Stomach (tissue), 9 donors: ENCODE results near the gene TCP10L. TPM values are rescaled to one million over a fixed set of nuclear protein-coding genes. Genes with fewer than 3 reads are reported as not detected.

Experiments used
- DNase-seq, 2 donors: peaks; one replicate each; pipeline versions ENCODE4 v3.0.0 to v3.0.0-alpha.2; 2013 to 2019
- H3K27ac ChIP-seq, 5 donors: fragments of 200-600 bp in 4 of 5; sonication (generic) in 4 of 5; one replicate each; pipeline ENCODE4 v1.5.1; 2013 to 2019; ENCODE audit warnings: mild to moderate bottlenecking in 1 of 5, moderate library complexity in 1 of 5
- H3K27me3 ChIP-seq, 3 donors: fragments of 200-600 bp; sonication (generic); one replicate each; pipeline ENCODE4 v1.5.1; 2017 to 2019; ENCODE audit warnings: mixed run types in 1 of 3
- H3K36me3 ChIP-seq, 4 donors: fragments of 200-600 bp; sonication (generic); 1 replicate in 3 of 4; 2 replicates in 1 of 4; pipeline ENCODE4 v1.5.1; 2016 to 2019
- H3K4me1 ChIP-seq, 4 donors: fragments of 200-600 bp; sonication (generic); one replicate each; pipeline ENCODE4 v1.5.1; 2016 to 2019
- H3K4me3 ChIP-seq, 4 donors: fragments of 200-600 bp; sonication (generic) in 3 of 4; one replicate each; pipeline ENCODE4 v1.5.1; 2016 to 2019; ENCODE audit warnings: mild to moderate bottlenecking in 1 of 4
- H3K9me3 ChIP-seq, 4 donors: fragments of 200-600 bp; sonication (generic); one replicate each; pipeline ENCODE4 v1.5.1; 2016 to 2019
- EP300 ChIP-seq: sonication (generic); formaldehyde crosslinking; IDR thresholded peaks from one replicate; pipeline ENCODE4 v1.6.1; 2017; ENCODE audit warnings: antibody characterized with exemption
- POLR2A ChIP-seq, 4 donors: fragments of 450-650 bp; IDR thresholded peaks; one replicate each; pipeline ENCODE4 v1.6.1; 2016; ENCODE audit warnings: antibody characterized with exemption in 4 of 4, control low read depth in 2 of 4, mild to moderate bottlenecking in 1 of 4, moderate library complexity in 1 of 4
- POLR2AphosphoS5 ChIP-seq, 3 donors: sonication (generic); formaldehyde crosslinking; IDR thresholded peaks; one replicate each; pipeline ENCODE4 v1.6.1; 2016; ENCODE audit warnings: antibody characterized with exemption in 3 of 3
- WGBS, 5 donors: extraction: QIAGEN DNeasy Blood & Tissue Kit in 3 of 5; methylation state at CpG; one replicate each; pipeline versions ENCODE4 v1.1.5 to v1.1.7; 2013 to 2018; 5-methylcytosine and 5-hydroxymethylcytosine counted together
- intact Hi-C: fragments of 100-400 bp; cut with DNase I; formaldehyde crosslinking; loops from one replicate; pipeline ENCODE4 v1.15.1; 2023; ENCODE audit warnings: low total_unique reads
- polyA plus RNA-seq, 3 donors: library from polyadenylated mRNA; stranded (reverse); fragments of 200-250 nt; gene quantifications; one replicate each; pipeline ENCODE4 v1.2.3, GENCODE V29; 2013
- total RNA-seq, 5 donors: library from RNA; depleted of rRNA; stranded (reverse); fragments of >200 nt; gene quantifications; one replicate each; pipeline versions ENCODE4 v1.1.0 to v1.2.3, GENCODE V29; 2014 to 2016
- TF ChIP-seq, protein P1 (sequence below), 7 experiments: fragments of 450-650 bp in 4 of 7; fragments of 200-600 bp in 3 of 7; sonication (generic) in 3 of 7; IDR thresholded peaks; one replicate each; pipeline ENCODE4 v1.5.1; 2016 to 2019; ENCODE audit warnings: antibody characterized with exemption in 7 of 7, control low read depth in 2 of 7, mild to moderate bottlenecking in 1 of 7
- donor health status: healthy with polysubstance abuse.
- donor health status: Bipolar disorder and iron deficiency.
- donor health status: healthy.

TCP10L gene
- total and polyA plus RNA-seq, 8 donors = 0.73 to 1.3 TPM; not detected in 6

DNA sequence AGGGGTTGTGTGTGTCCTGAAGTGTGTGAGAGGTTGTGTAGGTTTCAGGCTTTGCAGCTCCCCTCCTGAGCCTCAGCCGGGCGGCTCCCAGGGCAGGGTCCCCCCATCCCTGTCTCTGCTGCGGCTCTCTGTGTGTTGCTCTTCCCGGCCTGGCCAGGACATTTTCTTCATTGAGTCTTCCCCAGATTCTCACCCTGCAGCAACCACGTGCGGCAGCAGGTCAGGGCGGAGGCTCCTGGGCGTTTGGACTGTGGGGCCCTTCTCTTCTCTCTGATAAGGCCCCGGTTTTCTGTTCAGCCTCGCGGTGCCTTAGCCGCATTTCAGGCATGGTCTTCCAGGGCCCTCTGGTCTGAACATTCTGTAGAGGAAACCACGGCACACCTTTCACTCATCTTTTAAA is 1.8 kb upstream of the TCP10L start:
- WGBS, 5 donors = 39 to 62% (median 47%) methylated on average over 13 of the region's 13 CpGs
- Histone ChIP-seq H3K4me3 (no peak overlapping the region), H3K9me3 (no peaks in the 10 kb centered on the region)

DNA sequence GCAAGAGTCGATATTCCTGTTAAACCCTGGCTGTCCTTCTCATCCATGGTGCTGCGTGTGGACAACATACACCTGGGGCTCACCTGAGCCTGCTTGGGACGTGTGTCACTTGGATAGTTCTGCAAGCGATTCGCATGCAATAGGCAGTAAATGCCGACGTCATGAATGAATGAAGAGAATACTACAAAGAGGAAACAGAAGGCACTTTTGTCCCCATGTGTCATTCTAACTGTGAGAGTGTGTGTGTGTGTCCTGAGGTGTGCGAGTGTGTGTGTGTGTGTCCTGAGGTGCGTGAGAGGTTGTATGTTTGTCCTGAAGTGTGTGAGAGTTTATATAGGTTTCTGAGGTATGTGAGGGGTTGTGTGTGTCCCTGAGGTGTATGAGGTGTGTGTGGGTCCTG is 647 bp upstream of the TCP10L start:
- no peak overlapping the region for H3K27ac ChIP-seq
- no peak for TF ChIP-seq POLR2A (IDR thresholded peaks at IDR 0.05)
- TF ChIP-seq POLR2AphosphoS5 (IDR thresholded peaks at IDR 0.05) = no peak
- TF ChIP-seq EP300 = no peak
- TF ChIP-seq, protein P1, sequence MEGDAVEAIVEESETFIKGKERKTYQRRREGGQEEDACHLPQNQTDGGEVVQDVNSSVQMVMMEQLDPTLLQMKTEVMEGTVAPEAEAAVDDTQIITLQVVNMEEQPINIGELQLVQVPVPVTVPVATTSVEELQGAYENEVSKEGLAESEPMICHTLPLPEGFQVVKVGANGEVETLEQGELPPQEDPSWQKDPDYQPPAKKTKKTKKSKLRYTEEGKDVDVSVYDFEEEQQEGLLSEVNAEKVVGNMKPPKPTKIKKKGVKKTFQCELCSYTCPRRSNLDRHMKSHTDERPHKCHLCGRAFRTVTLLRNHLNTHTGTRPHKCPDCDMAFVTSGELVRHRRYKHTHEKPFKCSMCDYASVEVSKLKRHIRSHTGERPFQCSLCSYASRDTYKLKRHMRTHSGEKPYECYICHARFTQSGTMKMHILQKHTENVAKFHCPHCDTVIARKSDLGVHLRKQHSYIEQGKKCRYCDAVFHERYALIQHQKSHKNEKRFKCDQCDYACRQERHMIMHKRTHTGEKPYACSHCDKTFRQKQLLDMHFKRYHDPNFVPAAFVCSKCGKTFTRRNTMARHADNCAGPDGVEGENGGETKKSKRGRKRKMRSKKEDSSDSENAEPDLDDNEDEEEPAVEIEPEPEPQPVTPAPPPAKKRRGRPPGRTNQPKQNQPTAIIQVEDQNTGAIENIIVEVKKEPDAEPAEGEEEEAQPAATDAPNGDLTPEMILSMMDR (IDR thresholded peaks at IDR 0.05) = no peak
- no peak for DNase-seq
- peaks cover 0 to 8% (median 0%) of the 10 kb centered on the region in 4 donors for H3K36me3 ChIP-seq
- H3K27me3 ChIP-seq = no peaks in the 10 kb centered on the region
- WGBS, 5 donors = 85 to 88% (median 88%) methylated on average over 9 of the region's 9 CpGs
- H3K9me3 ChIP-seq = no peaks in the 10 kb centered on the region
- intact Hi-C loops = no loop called here
- no peaks in the 10 kb centered on the region for H3K4me1 ChIP-seq
- no peak overlapping the region for H3K4me3 ChIP-seq

More for the DNA sequence above, 1.8 kb upstream of the TCP10L start:
- intact Hi-C loops = no loop called here
- Histone ChIP-seq H3K4me1 (no peaks in the 10 kb centered on the region), H3K36me3 (peaks cover 0 to 8% (median 0%) of the 10 kb centered on the region in 4 donors), H3K27ac (no peak overlapping the region), H3K27me3 (no peaks in the 10 kb centered on the region)
- TF ChIP-seq EP300 = no peak
- TF ChIP-seq, protein P1 (IDR thresholded peaks at IDR 0.05) = no peak
- no peak for TF ChIP-seq POLR2A (IDR thresholded peaks at IDR 0.05)
- no peak for TF ChIP-seq POLR2AphosphoS5 (IDR thresholded peaks at IDR 0.05)
- peak in 1 of 2 donors; percentile 25 for DNase-seq

DNA sequence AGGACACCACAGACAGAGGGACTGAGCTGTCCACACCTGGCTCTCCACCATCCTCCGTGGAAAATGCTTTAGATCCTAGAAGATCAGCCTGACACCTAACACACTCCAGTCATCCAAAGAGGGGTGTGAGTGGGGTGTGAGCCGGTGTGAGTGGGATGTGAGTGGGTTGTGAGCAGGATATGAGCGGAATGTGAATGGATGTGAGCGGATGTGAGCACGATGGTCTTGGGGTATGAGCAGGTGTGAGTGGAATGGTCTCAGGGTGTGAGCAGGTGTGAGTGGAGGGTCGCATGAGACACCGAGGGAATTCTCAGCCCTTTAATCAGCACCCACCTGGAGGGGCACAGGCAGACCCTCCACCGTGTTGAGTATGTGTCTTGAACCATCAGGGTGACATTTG is 851 bp downstream of the TCP10L start:
- DNase-seq = no peak
- H3K4me3 ChIP-seq = no peak overlapping the region
- H3K27me3 ChIP-seq = no peaks in the 10 kb centered on the region
- no peaks in the 10 kb centered on the region for H3K9me3 ChIP-seq
- H3K4me1 ChIP-seq = no peaks in the 10 kb centered on the region
- H3K27ac ChIP-seq = no peak overlapping the region
- H3K36me3 ChIP-seq = peaks cover 0 to 8% (median 0%) of the 10 kb centered on the region in 4 donors
- TF ChIP-seq POLR2AphosphoS5 (IDR thresholded peaks at IDR 0.05) (no peak), EP300 (no peak), POLR2A (IDR thresholded peaks at IDR 0.05) (no peak)
- TF ChIP-seq, protein P1 (IDR thresholded peaks at IDR 0.05) = no peak
- 83 to 90% (median 88%) methylated on average over 8 of the region's 8 CpGs for WGBS, 5 donors
- intact Hi-C loops = no loop called here

DNA sequence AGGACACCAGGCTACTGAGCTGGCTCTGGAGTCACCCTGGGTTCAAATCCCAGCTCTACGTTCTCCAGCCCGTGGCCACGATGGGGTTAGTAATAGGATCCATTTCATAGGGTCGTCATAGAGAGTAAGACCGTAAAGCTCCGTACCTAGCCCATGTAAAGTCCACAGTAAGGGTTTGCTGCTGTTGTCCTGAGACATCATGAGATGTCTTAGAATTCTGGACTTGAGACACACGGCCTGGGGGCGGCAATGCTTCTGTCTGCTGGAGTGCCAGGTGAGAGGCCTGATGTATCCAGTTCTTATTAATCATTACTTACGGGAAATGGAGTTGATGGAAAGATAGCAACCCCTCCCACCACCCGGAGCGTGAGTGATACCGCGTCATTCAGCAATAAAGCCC is 3.6 kb downstream of the TCP10L start:
- H3K27ac ChIP-seq = no peak overlapping the region
- H3K9me3 ChIP-seq = no peaks in the 10 kb centered on the region
- intact Hi-C loops = no loop called here
- H3K4me1 ChIP-seq = no peaks in the 10 kb centered on the region
- no peaks in the 10 kb centered on the region for H3K27me3 ChIP-seq
- TF ChIP-seq POLR2A (IDR thresholded peaks at IDR 0.05) (no peak), POLR2AphosphoS5 (IDR thresholded peaks at IDR 0.05) (no peak), EP300 (no peak)
- no peak overlapping the region for H3K4me3 ChIP-seq
- WGBS, 5 donors = 87 to 92% (median 90%) methylated on average over 13 of the region's 13 CpGs
- no peak for DNase-seq
- H3K36me3 ChIP-seq = peaks cover 0 to 11% (median 0%) of the 10 kb centered on the region in 4 donors

DNA sequence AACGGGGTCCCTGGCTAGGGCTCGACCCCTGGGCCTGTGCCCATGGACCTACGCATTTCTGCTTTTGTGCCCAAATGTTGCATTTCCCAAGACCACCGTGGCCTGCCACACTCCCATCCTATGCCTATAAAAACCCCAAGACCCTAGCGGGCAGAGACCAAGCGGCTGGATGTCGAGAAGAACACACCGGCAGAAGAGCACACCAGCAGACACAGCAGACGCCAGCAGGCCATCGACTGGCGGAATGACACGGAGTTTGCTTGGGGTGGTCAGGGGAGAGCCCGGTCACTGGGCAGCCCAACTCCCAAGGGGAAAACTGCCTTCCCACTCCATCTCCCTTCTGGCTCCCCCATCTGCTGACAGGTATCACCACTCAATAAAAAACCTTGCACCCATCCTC is 4.4 kb downstream of the TCP10L start:
- H3K4me1 ChIP-seq = no peaks in the 10 kb centered on the region
- intact Hi-C loops = no loop called here
- WGBS, 5 donors = 92 to 95% (median 94%) methylated on average over 13 of the region's 13 CpGs
- H3K4me3 ChIP-seq = no peak overlapping the region
- H3K36me3 ChIP-seq = peaks cover 0 to 5% (median 0%) of the 10 kb centered on the region in 4 donors
- TF ChIP-seq POLR2A (IDR thresholded peaks at IDR 0.05) (no peak), POLR2AphosphoS5 (IDR thresholded peaks at IDR 0.05) (no peak), EP300 (no peak)
- TF ChIP-seq, protein P1 (IDR thresholded peaks at IDR 0.05) = no peak
- DNase-seq = no peak
- no peak overlapping the region for H3K27ac ChIP-seq
- no peaks in the 10 kb centered on the region for H3K9me3 ChIP-seq
- H3K27me3 ChIP-seq = no peaks in the 10 kb centered on the region
